Fibroblast of skin of back (primary cell): Measurements from ENCODE around the gene ANAPC4.
A peak's percentile ranks its signal among the peaks of the same experiment; 100 is the strongest.

Experiments
- DNase-seq: peaks from one replicate; pipeline ENCODE4 v3.0.0-alpha.2; 2013

The ANAPC4 gene

GRCh38 chr4:25377572-25378436, 741 bp downstream of the ANAPC4 start:
- no peak for DNase-seq

- no peak for DNase-seq
Observed at GRCh38 chr4:25378437-25378743, 1.3 kb downstream of the ANAPC4 start.

DNA sequence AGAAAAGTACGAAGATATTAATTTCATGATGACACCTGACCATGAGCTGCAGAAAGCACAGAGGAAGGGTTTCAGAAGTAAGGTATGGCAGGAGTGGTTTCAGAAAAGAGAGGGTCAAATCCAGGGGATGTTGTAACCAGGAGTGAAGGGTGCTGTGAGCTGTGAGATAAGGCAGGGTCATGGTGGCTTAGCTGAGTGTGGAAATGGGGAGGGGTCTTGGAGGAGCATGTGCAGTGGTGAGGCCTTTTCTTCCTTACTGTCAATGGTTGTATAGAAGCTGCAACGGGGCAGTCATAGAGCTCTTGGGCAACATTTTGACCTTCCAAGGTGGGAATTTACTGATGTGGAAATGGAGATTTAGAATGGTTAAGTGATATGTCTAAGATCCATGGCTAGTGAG, 2.5 kb downstream of the ANAPC4 start:
- DNase-seq = no peak

GRCh38 chr4:25383647-25384046, 6.6 kb downstream of the ANAPC4 start:
- no peak for DNase-seq

DNA sequence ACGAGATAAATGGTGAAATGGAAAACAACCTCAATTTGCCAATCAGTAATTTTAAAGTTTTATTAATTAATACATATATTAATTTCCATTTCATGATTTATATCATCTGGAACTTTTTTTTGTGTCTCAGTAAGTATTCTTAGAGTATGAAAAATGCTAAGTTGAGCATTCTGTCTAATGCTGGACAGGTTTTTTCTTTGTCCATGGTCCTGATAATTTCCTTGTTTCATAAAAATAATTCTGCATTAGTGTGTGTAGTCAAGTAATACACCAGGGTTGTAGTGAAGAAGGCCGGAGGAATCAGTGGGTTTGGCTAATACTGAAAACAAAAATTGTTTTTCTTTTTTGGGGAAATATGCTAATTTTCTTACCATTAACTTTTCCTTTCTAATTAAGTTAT, 9.9 kb downstream of the ANAPC4 start:
- DNase-seq = no peak

DNA sequence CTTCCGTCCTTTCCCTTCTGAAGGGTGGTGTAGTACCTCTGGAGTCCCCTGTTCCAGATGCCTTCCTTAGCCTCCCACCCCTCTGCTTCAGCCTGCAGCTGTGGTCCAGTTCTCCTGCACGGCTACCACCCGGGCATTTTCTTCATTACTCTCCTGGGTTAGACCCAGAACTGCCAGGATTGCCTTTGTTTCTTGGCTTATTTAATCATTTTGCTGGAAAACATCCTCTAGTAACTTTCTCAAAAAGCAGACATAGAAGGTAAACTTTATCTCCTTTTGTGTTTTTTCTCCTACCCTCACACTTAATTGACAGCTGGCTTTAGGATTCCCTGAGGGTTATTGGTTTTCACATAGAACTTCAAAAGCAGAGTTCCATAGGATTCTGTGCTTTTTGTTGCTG, 20.2 kb downstream of the ANAPC4 start:
- DNase-seq = no peak

- DNase-seq = no peak
Observed at GRCh38 chr4:25399510-25399909, 22.4 kb downstream of the ANAPC4 start.

- peak; percentile 30 for DNase-seq
Observed at GRCh38 chr4:25401066-25401465, 24.0 kb downstream of the ANAPC4 start.

DNA sequence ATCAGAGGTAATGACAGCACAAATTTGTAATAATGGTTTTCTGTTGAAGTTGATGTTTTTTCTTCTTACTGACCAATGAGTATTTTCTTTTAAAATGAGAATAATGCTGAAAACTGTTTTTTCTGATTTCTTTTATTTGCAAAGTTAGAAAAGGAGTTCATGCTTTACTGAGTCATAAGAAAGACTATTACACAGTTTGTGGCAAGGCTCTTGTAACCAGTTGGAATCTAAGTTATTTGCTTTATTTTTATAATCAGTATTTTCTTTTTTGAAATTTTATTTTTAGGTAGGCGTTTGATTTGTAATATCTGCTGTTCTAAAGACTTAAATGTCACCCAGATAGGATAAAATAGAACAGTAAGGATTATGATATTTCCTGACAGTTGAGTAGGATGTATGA, 25.5 kb downstream of the ANAPC4 start:
- peak; percentile 18 for DNase-seq

DNA sequence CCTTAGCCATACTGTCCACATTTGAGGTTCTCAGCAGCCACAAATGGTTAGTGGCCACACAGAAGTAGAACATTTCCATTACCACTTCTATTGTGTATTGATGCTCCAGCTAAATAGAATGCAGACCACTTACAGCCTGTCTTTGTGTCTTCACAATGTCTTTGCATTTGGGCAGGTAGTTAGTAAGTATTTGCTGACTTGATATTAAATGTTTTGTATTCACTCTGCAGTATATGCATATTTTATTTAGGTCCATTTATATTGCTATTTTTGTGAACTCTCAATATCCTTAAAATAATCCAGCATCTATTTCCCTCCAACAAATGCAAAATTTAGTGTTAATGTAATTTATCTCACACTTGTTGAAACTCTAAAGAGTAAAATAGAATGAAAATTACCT, 26.6 kb downstream of the ANAPC4 start:
- no peak for DNase-seq

GRCh38 chr4:25405453-25405852, 28.4 kb downstream of the ANAPC4 start:
- DNase-seq = no peak

DNA sequence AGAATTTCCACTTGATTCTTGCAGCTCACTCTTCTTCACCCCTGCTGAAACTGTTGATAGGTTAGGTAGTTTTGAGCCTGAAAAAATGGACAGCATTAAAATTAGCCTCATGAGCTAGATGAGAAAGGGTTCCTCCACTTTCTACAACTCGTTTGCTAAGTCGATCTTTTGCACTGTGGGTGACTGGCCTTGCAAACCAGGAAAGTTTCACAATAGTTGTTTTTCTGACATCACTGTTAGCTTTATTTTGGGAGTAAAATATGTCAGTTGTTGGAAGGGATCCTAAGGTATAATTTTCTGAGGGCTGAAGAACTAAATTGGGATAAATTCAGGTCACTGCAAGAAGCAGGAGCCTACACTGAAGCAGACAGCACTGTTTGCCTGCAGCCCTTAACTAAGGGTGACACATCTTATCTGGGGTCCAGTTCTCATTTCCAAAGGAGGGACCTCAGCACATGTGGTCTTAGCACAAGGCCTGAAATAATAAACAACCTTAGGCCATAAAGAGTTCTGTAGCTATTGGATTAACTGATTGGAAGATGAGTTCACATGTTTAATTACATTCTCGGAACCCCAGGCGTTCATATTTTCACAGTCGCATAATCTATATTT, 29.1 kb downstream of the ANAPC4 start:
- DNase-seq = no peak

DNA sequence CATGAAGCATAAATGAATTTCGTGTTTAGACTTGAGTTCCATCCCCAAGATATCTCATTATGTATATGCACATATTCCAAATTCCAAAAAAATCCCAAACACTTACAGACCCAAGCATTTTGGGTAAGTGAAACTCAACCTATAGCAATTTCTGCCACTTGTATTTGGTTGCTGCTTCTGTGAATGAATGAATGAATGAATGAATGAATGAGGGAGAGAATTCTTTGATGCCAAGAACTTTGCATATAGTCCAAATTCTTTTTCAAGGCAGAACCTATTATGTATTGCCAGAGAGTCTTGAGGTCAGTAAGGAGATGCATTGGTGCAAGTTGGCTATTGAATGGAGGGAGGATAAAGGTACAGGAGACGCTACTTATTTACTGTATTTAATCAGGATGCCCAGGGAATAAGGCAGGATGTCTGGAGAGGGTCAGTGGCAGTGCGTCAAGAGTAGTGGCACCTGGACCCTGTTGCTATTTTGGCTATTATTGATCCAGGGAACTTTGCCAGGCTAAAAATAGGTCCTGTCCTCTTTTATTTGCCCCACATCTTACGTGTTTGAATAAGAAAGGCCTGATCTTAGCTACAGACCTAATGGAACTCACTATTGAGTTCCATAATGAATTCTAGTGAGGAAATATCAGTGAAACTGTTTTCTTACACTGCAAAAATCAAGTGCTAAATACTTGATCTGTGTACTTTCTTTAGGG, 33.9 kb downstream of the ANAPC4 start:
- DNase-seq = no peak

- no peak for DNase-seq
Observed at GRCh38 chr4:25413261-25413660, 36.2 kb downstream of the ANAPC4 start.

GRCh38 chr4:25417014-25417413, 40.0 kb downstream of the ANAPC4 start:
- no peak for DNase-seq

GRCh38 chr4:25420931-25421330, 43.9 kb downstream of the ANAPC4 start:
- DNase-seq = no peak

DNA sequence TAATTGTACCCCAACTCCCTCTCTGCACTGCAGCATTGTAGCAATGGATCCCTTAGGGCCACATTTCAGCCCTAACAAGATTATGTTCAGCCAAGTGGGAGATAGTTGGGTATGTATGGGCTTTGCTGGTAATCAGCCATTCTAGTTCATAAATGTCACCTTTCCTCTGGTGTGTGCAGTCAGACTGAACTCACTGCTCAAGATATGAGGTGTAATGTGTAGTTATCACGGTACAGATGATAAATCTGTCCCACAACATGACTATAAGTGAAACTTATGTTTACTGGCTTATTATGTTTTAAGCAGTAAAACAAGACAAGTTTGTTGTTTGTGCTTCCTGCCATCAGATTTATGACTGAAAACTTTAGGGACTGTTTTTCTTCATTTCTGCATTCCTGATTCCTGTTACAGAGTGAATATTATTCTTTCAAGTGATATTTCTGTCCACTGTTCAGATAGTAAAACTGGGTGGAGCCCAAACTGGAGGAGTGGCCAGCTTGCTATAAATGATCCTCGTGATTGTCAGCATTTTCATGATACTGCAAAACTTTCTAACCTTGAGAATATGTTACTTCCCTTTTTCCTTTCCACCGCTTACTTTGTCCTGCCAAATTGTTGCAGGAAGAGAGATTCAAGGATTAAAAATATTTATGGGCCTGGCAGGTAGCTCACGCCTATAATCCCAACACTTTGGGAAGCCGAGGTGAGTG, 44.9 kb downstream of the ANAPC4 start:
- no peak for DNase-seq

GRCh38 chr4:25423548-25423947, 46.5 kb downstream of the ANAPC4 start:
- no peak for DNase-seq

DNA sequence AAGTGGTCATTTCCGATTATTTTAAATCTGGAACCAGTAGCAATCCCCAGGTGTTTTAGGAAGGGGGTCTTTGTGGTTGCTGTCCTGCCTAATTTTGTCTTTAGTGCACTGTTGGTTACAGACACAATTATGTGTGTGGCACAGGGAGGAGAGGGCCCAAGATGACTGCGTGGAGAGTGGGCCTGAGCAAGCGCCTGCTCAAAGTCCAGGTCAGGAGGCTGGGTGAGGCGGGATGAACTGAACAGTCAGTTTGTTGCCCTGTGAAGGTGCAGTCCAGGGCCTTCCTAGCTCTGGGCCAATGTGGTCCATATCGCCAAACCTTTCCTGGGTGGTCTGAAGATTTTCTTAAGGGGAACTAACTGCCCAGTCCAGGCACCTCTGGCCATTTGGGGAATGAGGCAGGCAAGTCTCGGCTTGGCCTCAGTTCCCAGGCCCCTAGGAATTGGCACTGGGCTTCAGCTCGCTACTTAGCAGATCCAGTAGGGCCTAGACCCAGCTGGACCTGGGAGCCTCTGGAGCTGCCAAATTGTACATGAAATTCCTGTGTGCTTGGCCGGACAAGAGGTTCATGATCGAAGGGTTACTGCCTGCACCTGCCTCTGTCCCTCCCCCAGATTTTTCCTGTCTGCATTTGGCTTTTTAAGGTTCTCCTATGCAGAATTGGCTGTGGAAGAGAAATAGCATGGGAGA, 47.6 kb downstream of the ANAPC4 start:
- DNase-seq = no peak

DNA sequence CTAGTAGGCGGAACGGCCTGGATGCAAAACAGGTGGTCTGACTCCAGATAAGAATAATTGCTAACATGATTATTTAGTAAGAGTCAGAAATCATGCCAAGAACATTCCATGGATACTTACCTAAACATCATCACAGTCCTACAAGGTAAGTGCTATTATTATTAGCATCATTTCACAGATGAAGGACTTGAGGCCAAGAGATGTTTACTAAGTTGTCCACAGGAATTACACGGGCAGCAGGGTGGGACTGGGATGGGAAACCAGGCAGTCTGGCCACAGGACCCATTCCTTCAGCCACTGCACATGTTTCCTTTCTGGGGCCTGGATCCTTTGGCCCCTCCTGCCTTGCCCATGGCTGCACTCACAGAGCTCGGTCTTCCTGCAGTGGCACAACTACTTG, 48.3 kb downstream of the ANAPC4 start:
- no peak for DNase-seq

DNA sequence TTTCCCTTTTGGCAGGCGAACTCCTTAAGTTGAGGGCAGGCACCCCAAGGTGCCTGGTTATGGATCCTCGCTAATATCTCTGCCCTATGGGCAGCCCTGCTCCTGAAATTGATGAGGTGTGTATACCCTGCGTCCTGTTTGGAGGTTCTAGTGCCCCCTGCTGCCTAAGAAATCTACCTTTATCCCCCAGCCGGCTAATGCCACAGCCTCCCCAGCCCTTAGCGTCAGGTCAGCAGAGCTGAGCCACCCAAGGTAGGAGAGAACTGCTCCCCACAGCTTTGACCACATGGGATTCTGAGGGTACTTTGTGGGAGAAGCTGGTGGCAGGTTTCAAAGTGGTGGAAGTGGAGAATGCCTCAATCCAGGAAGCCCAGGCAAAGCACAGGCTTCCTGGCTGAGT, 50.8 kb downstream of the ANAPC4 start:
- DNase-seq = no peak

DNA sequence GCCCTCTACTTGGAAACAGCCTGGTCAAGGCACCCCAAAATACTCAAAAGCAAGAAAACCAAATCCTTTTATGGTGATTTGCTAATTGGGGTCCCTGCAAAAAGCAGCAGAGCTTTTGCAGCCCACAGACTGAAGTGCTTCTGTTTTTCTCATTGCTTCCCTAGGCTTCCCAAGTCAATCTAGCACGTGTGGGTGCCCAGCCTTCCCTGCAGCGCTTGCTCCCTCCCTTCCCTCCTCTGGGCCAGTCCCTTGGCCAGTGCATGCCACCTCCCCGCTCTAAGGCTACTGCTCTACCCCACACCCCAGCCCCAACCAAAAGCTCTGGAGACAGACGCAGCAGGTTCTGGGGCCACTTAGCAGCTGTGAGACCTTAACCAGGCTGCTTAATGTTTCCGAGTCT, 53.6 kb downstream of the ANAPC4 start:
- DNase-seq = no peak
